Keratinocyte (primary cell): Measurements from ENCODE around the gene CLMN. TPM values are rescaled to one million over a fixed set of nuclear protein-coding genes. Genes with fewer than 3 reads are reported as not detected.

Experiments
- DNase-seq: peaks from one replicate; pipeline ENCODE4 v3.0.0-alpha.2; 2011; ENCODE audit warnings: low read depth, missing footprints, low spot score
- FAIRE-seq: peaks from 2 replicates; lab custom pipeline; 2011; peaks lifted over from hg19 to GRCh38; lab: Jason Lieb, UNC
- H2AFZ ChIP-seq: 2 replicates; pipeline ENCODE4 v1.6.0; 2012; ENCODE audit warnings: low read length, control low read depth, inconsistent platforms; ENCODE audit not compliant: control insufficient read depth
- H3K27ac ChIP-seq: 2 replicates; pipeline ENCODE4 v1.5.1; 2011; ENCODE audit warnings: low read length; ENCODE audit not compliant: control insufficient read depth, insufficient read depth
- H3K27me3 ChIP-seq: 3 replicates; pipeline ENCODE4 v1.6.0; 2011; ENCODE audit warnings: low read length; ENCODE audit not compliant: control insufficient read depth, insufficient read depth; ENCODE audit errors: extremely low read depth
- H3K36me3 ChIP-seq, 2 experiments: 2 replicates in 1 of 2; 3 replicates in 1 of 2; pipeline ENCODE4 v1.5.1; 2011; ENCODE audit warnings: low read length in 2 of 2, mild to moderate bottlenecking in 1 of 2; ENCODE audit not compliant: control insufficient read depth in 2 of 2, insufficient read depth in 2 of 2; ENCODE audit errors: extremely low read depth in 1 of 2
- H3K4me1 ChIP-seq: 3 replicates; pipeline ENCODE4 v1.5.1; 2011; ENCODE audit warnings: low read length; ENCODE audit not compliant: control insufficient read depth, insufficient read depth; ENCODE audit errors: extremely low read depth
- H3K4me2 ChIP-seq: 3 replicates; pipeline ENCODE4 v1.6.0; 2011; ENCODE audit warnings: low read depth, low read length; ENCODE audit not compliant: control insufficient read depth, insufficient read depth; ENCODE audit errors: extremely low read depth
- H3K4me3 ChIP-seq, 3 experiments: fragments of 200-600 bp in 1 of 3; sonication (generic) in 1 of 3; 2 replicates in 2 of 3; 3 replicates in 1 of 3; pipeline ENCODE4 v1.5.1; 2011 to 2016; ENCODE audit warnings: low read length in 3 of 3, mild to moderate bottlenecking in 3 of 3, control low read depth in 2 of 3, inconsistent platforms in 1 of 3, low read depth in 1 of 3, mixed read lengths in 1 of 3, mixed run types in 1 of 3, moderate library complexity in 1 of 3; ENCODE audit not compliant: control insufficient read depth in 2 of 3, insufficient read depth in 2 of 3; ENCODE audit errors: extremely low read depth in 1 of 3
- H3K79me2 ChIP-seq: 2 replicates; pipeline ENCODE4 v1.6.0; 2012; ENCODE audit warnings: low read length; ENCODE audit not compliant: control insufficient read depth, insufficient read depth
- H3K9ac ChIP-seq: 3 replicates; pipeline ENCODE4 v1.6.0; 2011; ENCODE audit warnings: low read length; ENCODE audit not compliant: control insufficient read depth, insufficient read depth; ENCODE audit errors: extremely low read depth
- H3K9me1 ChIP-seq: 3 replicates; pipeline ENCODE4 v1.6.0; 2011; ENCODE audit warnings: low read length; ENCODE audit not compliant: control insufficient read depth, insufficient read depth; ENCODE audit errors: extremely low read depth
- H3K9me3 ChIP-seq: 2 replicates; pipeline ENCODE4 v1.5.1; 2012; ENCODE audit warnings: low read depth, low read length; ENCODE audit not compliant: control insufficient read depth
- H4K20me1 ChIP-seq: 3 replicates; pipeline ENCODE4 v1.6.0; 2011; ENCODE audit warnings: low read length; ENCODE audit not compliant: control insufficient read depth, insufficient read depth; ENCODE audit errors: extremely low read depth
- EZH2 ChIP-seq: IDR thresholded peaks from one replicate; pipeline ENCODE4 v1.6.1; 2012; ENCODE audit warnings: inconsistent platforms, mild to moderate bottlenecking, low read length, moderate library complexity
- dilution Hi-C: fragments of 300-500 bp; cut with MboI; formaldehyde crosslinking; loops from one replicate; pipeline ENCODE4 v1.7.0; 2020; ENCODE audit warnings: low sequenced_read_pairs; ENCODE audit not compliant: extremely low pct_ligation_motif_present
- polyA plus RNA-seq, 5 experiments: library from polyadenylated mRNA; depleted of rRNA in 3 of 5; stranded (reverse) in 3 of 5; stranded (forward) in 1 of 5; unstranded in 1 of 5; fragments of >200 nt; gene quantifications; 1 replicate in 1 of 5; 2 replicates in 3 of 5; 3 replicates in 1 of 5; pipeline versions ENCODE4 v1.2.1 to v1.2.3, GENCODE V29; 2011 to 2012; ENCODE audit warnings: missing spikeins in 2 of 5, low read depth in 1 of 5, low replicate concordance in 1 of 5
- TF ChIP-seq, protein P1 (sequence below), 3 experiments: IDR thresholded peaks in 1 of 3; conservative IDR thresholded peaks in 1 of 3; optimal IDR thresholded peaks in 1 of 3; 2 replicates in 2 of 3; 3 replicates in 1 of 3; pipeline versions ENCODE3 to v1.5.1; 2011; ENCODE audit warnings: low read length in 3 of 3, mild to moderate bottlenecking in 3 of 3, moderate library complexity in 2 of 3, control low read depth in 1 of 3, inconsistent platforms in 1 of 3; ENCODE audit not compliant: insufficient read depth in 2 of 3; ENCODE audit errors: extremely low read depth in 1 of 3

Gene CLMN
- polyA plus RNA-seq, 1 donor (not counting 4 experiments of a cell fraction or from before 2014, with no cell fraction given) = 6.1 TPM

DNA sequence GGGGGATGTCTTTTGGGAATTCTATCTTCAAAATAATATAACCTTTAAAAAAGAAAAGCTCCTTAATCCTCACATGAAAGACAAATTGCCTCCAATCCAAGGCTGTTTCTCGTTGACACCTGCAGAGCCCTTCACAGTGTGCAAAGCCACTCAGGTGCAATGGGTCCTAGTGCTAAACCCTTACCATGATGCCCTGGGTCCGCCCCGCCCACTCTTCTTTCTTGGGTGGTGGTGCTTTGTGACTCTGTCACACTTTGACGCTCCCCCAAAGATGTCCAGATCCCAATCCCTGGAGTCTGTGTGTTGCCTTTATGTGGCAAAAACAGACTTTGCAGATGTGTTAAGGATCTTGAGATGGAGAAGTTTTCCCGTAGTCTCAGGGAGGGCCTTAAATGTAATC, 29.7 kb downstream of the CLMN start:
- H4K20me1 ChIP-seq = no peaks in the 10 kb centered on the region
- peaks cover 23% of the 10 kb centered on the region for H3K4me1 ChIP-seq
- H3K27ac ChIP-seq = no peak overlapping the region
- H3K4me2 ChIP-seq = no peak overlapping the region
- FAIRE-seq = no peak
- DNase-seq = no peak
- no peaks in the 10 kb centered on the region for H3K9me3 ChIP-seq
- peaks cover 3% of the 10 kb centered on the region for H3K9me1 ChIP-seq
- H3K27me3 ChIP-seq = no peaks in the 10 kb centered on the region
- no peak overlapping the region for H3K9ac ChIP-seq
- H3K4me3 ChIP-seq = no peak overlapping the region
- peaks cover 0 to 2% of the 10 kb centered on the region in 2 experiments for H3K36me3 ChIP-seq
- no peak overlapping the region for H2AFZ ChIP-seq
- H3K79me2 ChIP-seq = no peaks in the 10 kb centered on the region
- dilution Hi-C loops = no loop called here
- no peak for TF ChIP-seq EZH2

DNA sequence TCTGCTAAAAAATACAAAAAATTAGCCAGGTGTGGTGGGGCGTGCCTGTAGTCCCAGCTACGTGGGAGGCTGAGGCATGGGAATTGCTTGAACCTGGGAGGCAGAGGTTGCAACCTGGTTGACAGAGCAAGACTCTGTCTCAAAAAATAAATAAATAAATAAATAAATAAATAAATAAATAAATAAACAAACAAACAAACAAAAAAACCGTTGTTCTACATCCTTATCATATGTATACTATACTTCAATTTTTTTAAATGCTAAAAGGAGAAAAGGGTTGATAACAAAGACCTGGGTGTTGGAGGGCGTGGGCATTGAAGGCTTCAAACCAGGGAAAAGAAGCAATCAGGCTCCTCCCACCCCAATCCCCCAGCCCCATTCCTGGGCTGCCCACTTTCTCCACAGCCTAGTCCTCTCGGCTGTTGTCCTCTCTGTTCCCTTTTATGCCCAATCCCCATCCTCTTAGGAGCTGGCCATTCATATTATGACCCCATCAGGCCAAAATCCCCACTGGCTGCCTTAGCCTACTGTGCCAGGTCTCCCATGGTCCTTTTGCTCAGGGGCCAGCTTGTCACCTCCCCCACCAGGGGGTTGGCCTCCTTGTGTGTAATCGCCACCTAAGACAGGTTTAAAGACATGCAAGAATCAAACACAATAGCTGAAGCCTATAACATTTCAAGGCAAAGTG, 30.2 kb downstream of the CLMN start:
- Histone ChIP-seq H3K4me2 (no peak overlapping the region), H3K9me1 (peaks cover 3% of the 10 kb centered on the region), H3K79me2 (no peaks in the 10 kb centered on the region), H3K9me3 (no peaks in the 10 kb centered on the region), H3K36me3 (peaks cover 0 to 2% of the 10 kb centered on the region in 2 experiments), H3K9ac (no peak overlapping the region), H3K4me1 (peaks cover 20% of the 10 kb centered on the region), H3K27ac (no peak overlapping the region), H3K27me3 (no peaks in the 10 kb centered on the region), H2AFZ (no peak overlapping the region), H4K20me1 (no peaks in the 10 kb centered on the region), H3K4me3 (no peak overlapping the region)
- FAIRE-seq = no peak
- dilution Hi-C loops = no loop called here
- DNase-seq = no peak
- TF ChIP-seq, protein P1, sequence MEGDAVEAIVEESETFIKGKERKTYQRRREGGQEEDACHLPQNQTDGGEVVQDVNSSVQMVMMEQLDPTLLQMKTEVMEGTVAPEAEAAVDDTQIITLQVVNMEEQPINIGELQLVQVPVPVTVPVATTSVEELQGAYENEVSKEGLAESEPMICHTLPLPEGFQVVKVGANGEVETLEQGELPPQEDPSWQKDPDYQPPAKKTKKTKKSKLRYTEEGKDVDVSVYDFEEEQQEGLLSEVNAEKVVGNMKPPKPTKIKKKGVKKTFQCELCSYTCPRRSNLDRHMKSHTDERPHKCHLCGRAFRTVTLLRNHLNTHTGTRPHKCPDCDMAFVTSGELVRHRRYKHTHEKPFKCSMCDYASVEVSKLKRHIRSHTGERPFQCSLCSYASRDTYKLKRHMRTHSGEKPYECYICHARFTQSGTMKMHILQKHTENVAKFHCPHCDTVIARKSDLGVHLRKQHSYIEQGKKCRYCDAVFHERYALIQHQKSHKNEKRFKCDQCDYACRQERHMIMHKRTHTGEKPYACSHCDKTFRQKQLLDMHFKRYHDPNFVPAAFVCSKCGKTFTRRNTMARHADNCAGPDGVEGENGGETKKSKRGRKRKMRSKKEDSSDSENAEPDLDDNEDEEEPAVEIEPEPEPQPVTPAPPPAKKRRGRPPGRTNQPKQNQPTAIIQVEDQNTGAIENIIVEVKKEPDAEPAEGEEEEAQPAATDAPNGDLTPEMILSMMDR (optimal IDR thresholded peaks at IDR 0.05 in 1 of 3, IDR thresholded peaks at IDR 0.05 in 1 of 3, conservative IDR thresholded peaks at IDR 0.05 in 1 of 3; ENCODE audit: extremely low read depth in 1 of 3, insufficient read depth in 2 of 3, low read length in 3 of 3) = no peak
- TF ChIP-seq EZH2 = no peak
